GM20431 (cell line): ENCODE results near the gene PLA2R1.

ENCODE experiments used
- in situ Hi-C: fragments of 300-500 bp; cut with MseI, MboI; formaldehyde crosslinking; loops from one replicate; pipeline ENCODE4 v1.15.0; 2020; ENCODE audit warnings: low sequenced_read_pairs; ENCODE audit not compliant: unreplicated experiment

Gene PLA2R1

GRCh38 chr2:159944874-159945273 is 117.5 kb downstream of the PLA2R1 start:
- in situ Hi-C loops = no loop called here

GRCh38 chr2:159942146-159942545 is 120.3 kb downstream of the PLA2R1 start:
- in situ Hi-C loops = no loop called here

- in situ Hi-C loops = no loop called here
These were observed 120.7 kb downstream of the PLA2R1 start for GRCh38 chr2:159941729-159942128.

GRCh38 chr2:159939946-159940345 is 122.5 kb downstream of the PLA2R1 start:
- in situ Hi-C loops = no loop called here

GRCh38 chr2:159938395-159938794 is 124.0 kb downstream of the PLA2R1 start:
- in situ Hi-C loops = no loop called here

GRCh38 chr2:159936471-159936870 is 125.9 kb downstream of the PLA2R1 start:
- in situ Hi-C loops = no loop called here

- in situ Hi-C loops = no loop called here
These were observed 128.7 kb downstream of the PLA2R1 start for GRCh38 chr2:159933727-159934049.

GRCh38 chr2:159933040-159933726 is 129.2 kb downstream of the PLA2R1 start:
- in situ Hi-C loops = no loop called here

- in situ Hi-C loops = no loop called here
These were observed 135.7 kb downstream of the PLA2R1 start for GRCh38 chr2:159926695-159927094.

GRCh38 chr2:159925975-159926374 is 136.4 kb downstream of the PLA2R1 start:
- in situ Hi-C loops = no loop called here

GRCh38 chr2:159922563-159922962 is 139.9 kb downstream of the PLA2R1 start:
- in situ Hi-C loops = no loop called here

GRCh38 chr2:159921752-159922404 is 140.5 kb downstream of the PLA2R1 start:
- in situ Hi-C loops = no loop called here

- in situ Hi-C loops = no loop called here
These were observed 145.9 kb downstream of the PLA2R1 start for GRCh38 chr2:159916511-159916910.

GRCh38 chr2:159913900-159914299 is 148.5 kb downstream of the PLA2R1 start:
- in situ Hi-C loops = no loop called here

- in situ Hi-C loops = no loop called here
These were observed 149.8 kb downstream of the PLA2R1 start for GRCh38 chr2:159912580-159912979.

- in situ Hi-C loops = no loop called here
These were observed 151.5 kb downstream of the PLA2R1 start for GRCh38 chr2:159910951-159911350.

- in situ Hi-C loops = no loop called here
These were observed 153.8 kb downstream of the PLA2R1 start for GRCh38 chr2:159908623-159909022.

- in situ Hi-C loops = no loop called here
These were observed 154.5 kb downstream of the PLA2R1 start for GRCh38 chr2:159907909-159908308.

GRCh38 chr2:159905926-159906714 is 156.3 kb downstream of the PLA2R1 start:
- in situ Hi-C loops = no loop called here

GRCh38 chr2:159904959-159905305 is 157.5 kb downstream of the PLA2R1 start:
- in situ Hi-C loops = no loop called here
